IMR-90 (cell line): ENCODE results near the gene PDE4B. TPM values are rescaled to one million over a fixed set of nuclear protein-coding genes. Genes with fewer than 3 reads are reported as not detected.

Source experiments
- ATAC-seq: fragments of 200-7000 bp; cut with Tn5 transposase; 2 replicates; pipeline ENCODE4 v1.9.1; 2020; ENCODE audit warnings: low read depth, mild to moderate bottlenecking, moderate library complexity
- BruUV-seq: library from RNA; stranded (reverse); fragments of 400-500 nt; replicated peaks from 2 replicates; lab custom pipeline; 2021; lab: Mats Ljungman, UMichigan
- CTCF ChIA-PET: fragments of 300-600 bp; formaldehyde crosslinking; extraction: SDS; loops from one replicate; lab custom pipeline; 2021; ENCODE audit warnings: antibody characterized with exemption; lab: Yijun Ruan, JAX
- POLR2A ChIA-PET: fragments of 300-600 bp; sonication (Branson Sonifier 250); formaldehyde crosslinking; loops from one replicate; lab custom pipeline; 2022; ENCODE audit warnings: antibody characterized with exemption; ENCODE audit not compliant: unreplicated experiment; lab: Charles Lee
- DNase-seq: peaks from one replicate; pipeline ENCODE4 v3.0.0; 2013
- H2AFZ ChIP-seq: replicated peaks from 2 replicates; pipeline ENCODE3; 2013; ENCODE audit warnings: low read length, mild to moderate bottlenecking; ENCODE audit not compliant: poor library complexity
- H2AK5ac ChIP-seq: 2 replicates; pipeline ENCODE4 v1.6.1; 2013; ENCODE audit warnings: low read depth, low read length, inconsistent platforms
- H2AK9ac ChIP-seq: replicated peaks from 2 replicates; pipeline ENCODE3; 2013; ENCODE audit warnings: mild to moderate bottlenecking, low read depth, low read length, moderate library complexity; ENCODE audit not compliant: poor library complexity
- H2BK120ac ChIP-seq: 2 replicates; pipeline ENCODE4 v1.6.1; 2013; ENCODE audit warnings: low read depth, low read length, inconsistent platforms
- H2BK15ac ChIP-seq: 3 replicates; pipeline ENCODE4 v1.6.1; 2013; ENCODE audit warnings: low read depth, low read length, inconsistent platforms
- H2BK20ac ChIP-seq: 2 replicates; pipeline ENCODE4 v1.6.1; 2013; ENCODE audit warnings: low read depth, mild to moderate bottlenecking, inconsistent platforms, low read length, moderate library complexity
- H2BK5ac ChIP-seq: 2 replicates; pipeline ENCODE4 v1.6.1; 2013; ENCODE audit warnings: mild to moderate bottlenecking, low read depth, low read length, inconsistent platforms; ENCODE audit not compliant: poor library complexity, severe bottlenecking
- H3K14ac ChIP-seq: replicated peaks from 2 replicates; pipeline ENCODE4 v1.6.1; 2013; ENCODE audit warnings: low read depth, low read length, inconsistent platforms
- H3K18ac ChIP-seq: 2 replicates; pipeline ENCODE4 v1.6.1; 2013; ENCODE audit warnings: low read depth, low read length, control low read depth
- H3K23ac ChIP-seq: 2 replicates; pipeline ENCODE4 v1.6.1; 2013; ENCODE audit warnings: low read depth, low read length, inconsistent platforms
- H3K27ac ChIP-seq: 2 replicates; pipeline ENCODE4 v1.5.1; 2013; ENCODE audit warnings: mild to moderate bottlenecking, control low read depth, low read length; ENCODE audit not compliant: insufficient read depth
- H3K27me3 ChIP-seq: 2 replicates; pipeline ENCODE4 v1.6.1; 2013; ENCODE audit warnings: low read length; ENCODE audit not compliant: control insufficient read depth, insufficient read depth
- H3K36me3 ChIP-seq: 2 replicates; pipeline ENCODE4 v1.6.1; 2013; ENCODE audit warnings: low read length, mixed read lengths; ENCODE audit not compliant: control insufficient read depth, insufficient read depth
- H3K4ac ChIP-seq: 2 replicates; pipeline ENCODE4 v1.6.1; 2013; ENCODE audit warnings: low read depth, low read length, inconsistent platforms
- H3K4me1 ChIP-seq: 2 replicates; pipeline ENCODE4 v1.6.1; 2013; ENCODE audit warnings: low read length, mixed read lengths; ENCODE audit not compliant: control insufficient read depth, insufficient read depth
- H3K4me2 ChIP-seq: 2 replicates; pipeline ENCODE4 v1.6.1; 2013; ENCODE audit warnings: low read depth, mild to moderate bottlenecking, control low read depth, low read length, moderate library complexity
- H3K4me3 ChIP-seq: 2 replicates; pipeline ENCODE4 v1.5.1; 2013; ENCODE audit warnings: low read depth, mild to moderate bottlenecking, control low read depth, low read length, moderate library complexity; ENCODE audit not compliant: insufficient read depth
- H3K56ac ChIP-seq: 2 replicates; pipeline ENCODE4 v1.6.1; 2013; ENCODE audit warnings: low read length, inconsistent platforms; ENCODE audit not compliant: insufficient read depth; ENCODE audit errors: extremely low read depth
- H3K79me1 ChIP-seq, 2 experiments: 2 replicates each; pipeline ENCODE4 v1.6.1; 2013; ENCODE audit warnings: low read length in 2 of 2, inconsistent platforms in 1 of 2, low read depth in 1 of 2
- H3K9ac ChIP-seq: 2 replicates; pipeline ENCODE4 v1.6.1; 2013; ENCODE audit warnings: low read depth, low read length, control low read depth
- H3K9me1 ChIP-seq: 2 replicates; pipeline ENCODE4 v1.6.1; 2013; ENCODE audit warnings: low read length, inconsistent platforms; ENCODE audit not compliant: insufficient read depth
- H3K9me3 ChIP-seq: 2 replicates; pipeline ENCODE4 v1.6.1; 2013; ENCODE audit warnings: low read length; ENCODE audit not compliant: control insufficient read depth, insufficient read depth
- H4K20me1 ChIP-seq: 2 replicates; pipeline ENCODE4 v1.6.1; 2013; ENCODE audit warnings: low read length, inconsistent platforms; ENCODE audit not compliant: insufficient read depth
- H4K5ac ChIP-seq: 2 replicates; pipeline ENCODE4 v1.6.1; 2013; ENCODE audit warnings: mild to moderate bottlenecking, low read depth, low read length, control low read depth
- H4K8ac ChIP-seq, 2 experiments: 2 replicates each; pipeline ENCODE4 v1.6.1; 2013; ENCODE audit warnings: low read depth in 2 of 2, low read length in 2 of 2, control low read depth in 1 of 2, inconsistent platforms in 1 of 2
- H4K91ac ChIP-seq: 2 replicates; pipeline ENCODE4 v1.6.1; 2013; ENCODE audit warnings: low read depth, low read length, inconsistent platforms; ENCODE audit not compliant: insufficient read depth
- BHLHE40 ChIP-seq: fragments of 150-350 bp; IDR thresholded peaks from 2 replicates; pipeline ENCODE4 v1.6.1; 2016; ENCODE audit warnings: mild to moderate bottlenecking, low read depth, low read length
- CHD1 ChIP-seq: IDR thresholded peaks from 2 replicates; pipeline ENCODE4 v1.6.1; 2012; ENCODE audit warnings: low read depth, low read length, improper control_type of control experiment
- FOS ChIP-seq: fragments of 150-350 bp; IDR thresholded peaks from 2 replicates; pipeline ENCODE4 v1.6.1; 2016; ENCODE audit warnings: low read depth, low read length
- MAFK ChIP-seq: IDR thresholded peaks from 2 replicates; pipeline ENCODE4 v1.6.1; 2012; ENCODE audit warnings: low read depth, low read length, improper control_type of control experiment
- MAZ ChIP-seq: IDR thresholded peaks from 2 replicates; pipeline ENCODE4 v1.6.1; 2012; ENCODE audit warnings: low read depth, mild to moderate bottlenecking, low read length, improper control_type of control experiment, moderate library complexity, borderline replicate concordance
- POLR2A ChIP-seq: IDR thresholded peaks from 2 replicates; pipeline ENCODE4 v1.6.1; 2012; ENCODE audit warnings: mild to moderate bottlenecking, low read depth, low read length
- RCOR1 ChIP-seq: IDR thresholded peaks from 2 replicates; pipeline ENCODE4 v1.6.1; 2012; ENCODE audit warnings: mild to moderate bottlenecking, low read length, improper control_type of control experiment; ENCODE audit not compliant: insufficient replicate concordance
- SMC3 ChIP-seq: fragments of 150-350 bp; IDR thresholded peaks from 2 replicates; pipeline ENCODE4 v1.6.1; 2016; ENCODE audit warnings: low read depth, mild to moderate bottlenecking, antibody characterized with exemption, low read length, moderate library complexity
- WGBS, 2 experiments: methylation state at CpG; one replicate each; pipeline versions ENCODE4 v1.1.5 to v1.1.7; 2013; ENCODE audit warnings: missing lambda C conversion rate in 2 of 2; ENCODE audit not compliant: insufficient read length in 1 of 2; ENCODE audit errors: extremely low coverage in 2 of 2; 5-methylcytosine and 5-hydroxymethylcytosine counted together
- dilution Hi-C: fragments of 300-500 bp; cut with HindIII; formaldehyde crosslinking; loops from one replicate; pipeline ENCODE4 v1.14.3; 2018; ENCODE audit warnings: low sequenced_read_pairs; ENCODE audit not compliant: unreplicated experiment
- in situ Hi-C: fragments of 300-500 bp; cut with MboI; formaldehyde crosslinking; loops from 3 replicates; pipeline ENCODE4 v1.14.3; 2019; ENCODE audit warnings: low sequenced_read_pairs, inconsistent platforms, mixed read lengths
- intact Hi-C: fragments of 100-400 bp; cut with micrococcal nuclease; formaldehyde crosslinking; loops from 2 replicates; pipeline ENCODE4 v1.10.0; 2022
- polyA plus RNA-seq, 3 experiments: library from polyadenylated mRNA; depleted of rRNA; stranded (reverse); fragments of >200 nt; gene quantifications; 2 replicates each; pipeline ENCODE4 v1.2.3, GENCODE V29; 2012; ENCODE audit warnings: low replicate concordance in 1 of 3
- total RNA-seq: library from RNA; depleted of rRNA; stranded (reverse); fragments of >200 nt; gene quantifications from 2 replicates; pipeline ENCODE4 v1.2.3, GENCODE V29; 2012
- TF ChIP-seq, protein P1 (sequence below): conservative IDR thresholded peaks from 2 replicates; pipeline ENCODE4 v1.5.1; 2012; ENCODE audit warnings: mild to moderate bottlenecking, low read depth, low read length, improper control_type of control experiment

PDE4B gene
- total and polyA plus RNA-seq, 2 of the 4 experiments (the other 2 are of a cell fraction), result 5.8 to 21.3 TPM

DNA sequence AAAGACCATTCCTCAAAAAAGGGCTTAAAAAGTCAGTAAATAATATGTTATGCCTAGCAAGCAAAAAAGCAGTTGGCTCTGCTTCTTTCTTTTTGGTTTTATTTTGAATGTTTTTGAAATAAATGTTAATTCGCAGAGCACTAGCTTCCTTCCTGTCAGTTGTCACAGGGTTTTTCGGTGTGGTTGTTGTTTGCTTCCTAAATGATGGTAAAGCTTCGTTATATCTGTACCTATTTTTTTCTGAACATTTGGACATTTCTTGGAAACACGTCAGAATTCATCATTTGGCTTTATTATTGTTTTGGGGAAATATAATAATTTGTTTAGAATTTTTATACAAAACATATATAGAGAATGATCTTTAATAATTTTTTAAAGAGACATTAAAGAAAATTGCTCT, 389.3 kb downstream of the PDE4B start:
- no CpG with 5 or more reads among the region's 4 CpGs for WGBS, 2 experiments
- DNase-seq (no peak), ATAC-seq (no peak)
- Histone ChIP-seq H3K27me3 (no peaks in the 10 kb centered on the region), H3K9ac (no peak overlapping the region), H4K91ac (no peak overlapping the region), H3K4me3 (no peak overlapping the region), H3K79me1 (no peaks in the 10 kb centered on the region), H4K8ac (no peak overlapping the region), H3K14ac (no peak overlapping the region), H4K20me1 (no peaks in the 10 kb centered on the region), H3K4ac (no peak overlapping the region), H2BK5ac (no peak overlapping the region), H2AK5ac (no peak overlapping the region), H3K4me1 (peaks cover 1% of the 10 kb centered on the region; the same call in 1 of the 2 replicates), H2AK9ac (no peak overlapping the region), H2AFZ (no peak overlapping the region), H2BK15ac (no peak overlapping the region), H2BK120ac (no peak overlapping the region), H4K5ac (no peak overlapping the region), H3K36me3 (no peaks in the 10 kb centered on the region), H3K56ac (no peak overlapping the region), H3K9me3 (no peaks in the 10 kb centered on the region), H3K27ac (no peak overlapping the region), H3K4me2 (no peak overlapping the region), H3K23ac (no peak overlapping the region), H3K9me1 (no peaks in the 10 kb centered on the region), H2BK20ac (no peak overlapping the region), H3K18ac (no peak overlapping the region)
- intact Hi-C loops, result no loop called here
- dilution Hi-C loops, result no loop called here
- ChIA-PET CTCF (no interaction called here), POLR2A (interaction anchor here (0.6 kb wide), 1 partner anchor 21 kb away, joined by 5 read pairs; no protein-coding TSS in a partner anchor)
- no peak for TF ChIP-seq SMC3
- TF ChIP-seq FOS, result no peak
- TF ChIP-seq, protein P1, sequence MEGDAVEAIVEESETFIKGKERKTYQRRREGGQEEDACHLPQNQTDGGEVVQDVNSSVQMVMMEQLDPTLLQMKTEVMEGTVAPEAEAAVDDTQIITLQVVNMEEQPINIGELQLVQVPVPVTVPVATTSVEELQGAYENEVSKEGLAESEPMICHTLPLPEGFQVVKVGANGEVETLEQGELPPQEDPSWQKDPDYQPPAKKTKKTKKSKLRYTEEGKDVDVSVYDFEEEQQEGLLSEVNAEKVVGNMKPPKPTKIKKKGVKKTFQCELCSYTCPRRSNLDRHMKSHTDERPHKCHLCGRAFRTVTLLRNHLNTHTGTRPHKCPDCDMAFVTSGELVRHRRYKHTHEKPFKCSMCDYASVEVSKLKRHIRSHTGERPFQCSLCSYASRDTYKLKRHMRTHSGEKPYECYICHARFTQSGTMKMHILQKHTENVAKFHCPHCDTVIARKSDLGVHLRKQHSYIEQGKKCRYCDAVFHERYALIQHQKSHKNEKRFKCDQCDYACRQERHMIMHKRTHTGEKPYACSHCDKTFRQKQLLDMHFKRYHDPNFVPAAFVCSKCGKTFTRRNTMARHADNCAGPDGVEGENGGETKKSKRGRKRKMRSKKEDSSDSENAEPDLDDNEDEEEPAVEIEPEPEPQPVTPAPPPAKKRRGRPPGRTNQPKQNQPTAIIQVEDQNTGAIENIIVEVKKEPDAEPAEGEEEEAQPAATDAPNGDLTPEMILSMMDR, result no peak
- no peak for TF ChIP-seq CHD1
- no peak for TF ChIP-seq RCOR1
- no peak for TF ChIP-seq MAFK
- TF ChIP-seq MAZ, result no peak
- no peak for TF ChIP-seq POLR2A
- TF ChIP-seq BHLHE40, result no peak
- BruUV-seq, result no TSS peak
- in situ Hi-C loops, result no loop called here
